Motor neuron (in vitro differentiated cells): ENCODE results near the gene TTLL3. TPM values are rescaled to one million over a fixed set of nuclear protein-coding genes. Genes with fewer than 3 reads are reported as not detected.

Experiments used
- ATAC-seq, 8 experiments: fragments of 200-7000 bp; cut with Tn5 transposase; replicated peaks in 6 of 8; 2 replicates each; pipeline ENCODE4 v1.8.0; 2021; ENCODE audit warnings: mild to moderate bottlenecking in 8 of 8, moderate library complexity in 8 of 8
- H3K27ac ChIP-seq, 2 donors: fragments of 250-450 bp; sonication (Bioruptor Pico); 2 replicates each; pipeline ENCODE4 v1.9.0; 2021; ENCODE audit warnings: antibody characterized with exemption in 2 of 2, mild to moderate bottlenecking in 2 of 2, moderate library complexity in 1 of 2
- H3K4me1 ChIP-seq, 2 donors: fragments of 250-450 bp; sonication (Bioruptor Pico); replicated peaks in 1 of 2; 2 replicates each; pipeline ENCODE4 v1.6.1; 2021; ENCODE audit warnings: antibody characterized with exemption in 2 of 2, mild to moderate bottlenecking in 2 of 2, moderate library complexity in 1 of 2
- H3K4me3 ChIP-seq, 5 donors: fragments of 250-450 bp; sonication (Bioruptor Pico); 2 replicates each; pipeline ENCODE4 v1.9.0; 2021; ENCODE audit warnings: antibody characterized with exemption in 5 of 5, mild to moderate bottlenecking in 5 of 5, moderate library complexity in 4 of 5
- WGBS, 10 experiments: fragments of 450-650 bp; shearing (Covaris generic); methylation state at CpG; one replicate each; pipeline ENCODE4 v1.0.0; 2022; 5-methylcytosine and 5-hydroxymethylcytosine counted together
- in situ Hi-C, 9 experiments: fragments of 400-800 bp; cut with MboI; loops; one replicate each; pipeline ENCODE4 v1.15.0; 2021; ENCODE audit warnings: low sequenced_read_pairs in 9 of 9, low pct_unique_long_range_greater_than_20kb in 2 of 9; ENCODE audit not compliant: unreplicated experiment in 9 of 9
- total RNA-seq, 8 experiments: library from RNA; unstranded; fragments of 300-600 nt; gene quantifications; 2 replicates each; pipeline versions ENCODE4 v1.2.3 to v1.2.4, GENCODE V29; 2022

Gene TTLL3
- total RNA-seq, 8 experiments from 2014 or later, result 8.4 to 41.3 (median 14.0) TPM

DNA sequence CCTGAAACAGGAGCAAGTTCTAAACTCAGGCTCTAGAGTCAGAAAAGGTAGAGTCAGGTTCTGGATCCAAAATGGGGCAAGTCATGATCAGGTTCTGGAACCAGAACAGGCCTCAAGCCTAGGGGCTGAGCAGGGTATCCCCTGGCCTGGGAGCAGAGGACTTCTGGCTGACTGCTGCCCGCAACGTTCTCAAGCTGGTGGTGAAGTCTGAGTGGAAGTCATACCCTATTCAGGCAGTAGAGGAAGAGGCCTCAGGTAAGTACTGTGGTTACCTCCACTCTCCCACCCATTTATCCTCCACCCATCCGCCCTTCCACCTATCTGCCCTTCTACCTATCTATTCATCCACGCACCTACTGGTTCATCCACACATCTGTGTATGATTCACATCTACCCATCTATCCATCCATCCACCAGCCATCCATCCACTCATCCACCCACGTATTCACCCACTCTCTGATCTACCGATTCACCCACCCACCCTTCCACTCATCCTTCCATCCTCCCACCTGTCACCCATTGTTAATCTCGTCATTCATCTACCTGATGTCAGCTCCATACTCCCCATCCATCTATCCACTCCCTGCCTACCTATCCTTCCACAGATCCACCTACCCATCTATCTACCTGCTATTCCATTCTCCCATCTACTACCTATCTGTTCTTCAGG, 8.7 kb downstream of the TTLL3 start:
- in situ Hi-C loops, result no loop called here
- H3K4me3 ChIP-seq, result no peak overlapping the region
- no peak overlapping the region for H3K27ac ChIP-seq
- H3K4me1 ChIP-seq, result no peaks in the 10 kb centered on the region
- no peak for ATAC-seq
- 86 to 100% (median 98%) methylated on average over 1 to 6 of the region's 7 CpGs; no CpG with 5 or more reads in 4 of the 10 experiments for WGBS, 10 experiments

GRCh38 chr3:9820543-9820942, 10.5 kb downstream of the TTLL3 start:
- in situ Hi-C loops, result no loop called here
- H3K4me3 ChIP-seq, result no peak overlapping the region
- ATAC-seq, result peak in 1 of 8 experiments; percentile 6
- 91 to 95% (median 95%) methylated on average over 4 to 6 of the region's 12 CpGs; no CpG with 5 or more reads in 7 of the 10 experiments for WGBS, 10 experiments
- H3K27ac ChIP-seq, result no peak overlapping the region
- H3K4me1 ChIP-seq, result no peaks in the 10 kb centered on the region

- WGBS, 10 experiments, result 40 to 80% (median 58%) methylated on average over 1 to 2 of the region's 2 CpGs; no CpG with 5 or more reads in 4 of the 10 experiments
Measured at GRCh38 chr3:9820946-9821345, 10.9 kb downstream of the TTLL3 start.

GRCh38 chr3:9825451-9826040, 15.5 kb downstream of the TTLL3 start:
- 60 to 100% (median 78%) methylated on average over 1 to 5 of the region's 14 CpGs; no CpG with 5 or more reads in 5 of the 10 experiments for WGBS, 10 experiments
- H3K4me3 ChIP-seq, result no peak overlapping the region

More at GRCh38 chr3:9820946-9821345, 10.9 kb downstream of the TTLL3 start:
- H3K4me3 ChIP-seq, result no peak overlapping the region
- in situ Hi-C loops, result no loop called here
- H3K4me1 ChIP-seq, result no peaks in the 10 kb centered on the region
- no peak overlapping the region for H3K27ac ChIP-seq
- ATAC-seq, result peak in 4 of 8 experiments; percentile 23 to 75 (median 44)

GRCh38 chr3:9826815-9827573, 16.9 kb downstream of the TTLL3 start:
- peak in 3 of 8 experiments; percentile 69 to 83 (median 79) for ATAC-seq
- H3K27ac ChIP-seq, result no peak overlapping the region
- in situ Hi-C loops, result no loop called here
- 40 to 100% (median 80%) methylated on average over 1 to 8 of the region's 20 CpGs; no CpG with 5 or more reads in 4 of the 10 experiments for WGBS, 10 experiments
- H3K4me1 ChIP-seq, result no peaks in the 10 kb centered on the region
- H3K4me3 ChIP-seq, result no peak overlapping the region

More at GRCh38 chr3:9825451-9826040, 15.5 kb downstream of the TTLL3 start:
- ATAC-seq, result no peak
- no peak overlapping the region for H3K27ac ChIP-seq
- no peaks in the 10 kb centered on the region for H3K4me1 ChIP-seq
- in situ Hi-C loops, result no loop called here

- in situ Hi-C loops, result no loop called here
- H3K4me1 ChIP-seq, result no peaks in the 10 kb centered on the region
- no peak for ATAC-seq
- H3K27ac ChIP-seq, result no peak overlapping the region
- no peak overlapping the region for H3K4me3 ChIP-seq
- 80 to 100% (median 86%) methylated on average over 2 to 7 of the region's 17 CpGs; no CpG with 5 or more reads in 6 of the 10 experiments for WGBS, 10 experiments
Measured at GRCh38 chr3:9828801-9829755, 19.0 kb downstream of the TTLL3 start.

DNA sequence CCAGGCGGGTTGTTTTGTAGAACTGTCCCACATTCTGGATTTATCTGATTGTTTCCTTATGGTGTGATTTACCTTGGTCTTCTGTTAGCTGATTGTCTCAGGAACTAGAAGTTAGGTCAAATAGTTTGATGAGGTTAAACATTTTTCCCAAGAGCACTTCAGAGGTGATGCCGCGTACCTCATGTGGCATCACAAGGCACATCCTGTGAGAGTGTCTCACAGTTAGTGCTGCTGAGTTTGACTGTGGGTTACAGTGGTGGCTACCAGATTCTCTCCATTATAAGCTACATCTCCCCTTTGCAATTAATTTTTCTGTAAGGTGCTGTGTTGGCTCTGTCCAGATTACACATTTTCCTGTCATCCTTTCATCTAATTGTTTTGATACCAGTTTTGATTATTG, 21.2 kb downstream of the TTLL3 start:
- H3K27ac ChIP-seq, result no peak overlapping the region
- H3K4me1 ChIP-seq, result no peaks in the 10 kb centered on the region
- H3K4me3 ChIP-seq, result no peak overlapping the region
- WGBS, 10 experiments, result 86 to 100% (median 100%) methylated on average over 1 to 3 of the region's 3 CpGs; no CpG with 5 or more reads in 3 of the 10 experiments
- in situ Hi-C loops, result no loop called here
- no peak for ATAC-seq

DNA sequence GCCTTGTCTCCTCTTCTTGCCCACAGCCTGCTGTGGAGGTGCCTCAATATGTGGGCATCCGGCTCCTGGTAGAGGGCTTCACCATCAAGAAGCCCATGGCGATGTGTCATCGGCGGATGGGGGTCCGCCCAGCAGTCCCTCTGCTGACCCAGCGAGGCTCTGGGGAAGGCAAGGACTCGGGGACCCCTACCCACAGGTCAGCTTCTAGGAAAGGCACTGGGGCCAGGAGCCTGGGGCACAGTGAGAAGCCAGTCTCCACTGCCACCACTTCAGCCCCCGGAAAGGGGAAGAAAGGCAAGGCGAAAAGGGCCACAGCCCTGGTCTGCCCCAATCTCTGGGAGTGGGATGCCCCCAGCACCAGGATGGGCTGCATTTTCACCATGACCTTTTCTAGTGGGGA, 23.0 kb downstream of the TTLL3 start:
- in situ Hi-C loops, result no loop called here

DNA sequence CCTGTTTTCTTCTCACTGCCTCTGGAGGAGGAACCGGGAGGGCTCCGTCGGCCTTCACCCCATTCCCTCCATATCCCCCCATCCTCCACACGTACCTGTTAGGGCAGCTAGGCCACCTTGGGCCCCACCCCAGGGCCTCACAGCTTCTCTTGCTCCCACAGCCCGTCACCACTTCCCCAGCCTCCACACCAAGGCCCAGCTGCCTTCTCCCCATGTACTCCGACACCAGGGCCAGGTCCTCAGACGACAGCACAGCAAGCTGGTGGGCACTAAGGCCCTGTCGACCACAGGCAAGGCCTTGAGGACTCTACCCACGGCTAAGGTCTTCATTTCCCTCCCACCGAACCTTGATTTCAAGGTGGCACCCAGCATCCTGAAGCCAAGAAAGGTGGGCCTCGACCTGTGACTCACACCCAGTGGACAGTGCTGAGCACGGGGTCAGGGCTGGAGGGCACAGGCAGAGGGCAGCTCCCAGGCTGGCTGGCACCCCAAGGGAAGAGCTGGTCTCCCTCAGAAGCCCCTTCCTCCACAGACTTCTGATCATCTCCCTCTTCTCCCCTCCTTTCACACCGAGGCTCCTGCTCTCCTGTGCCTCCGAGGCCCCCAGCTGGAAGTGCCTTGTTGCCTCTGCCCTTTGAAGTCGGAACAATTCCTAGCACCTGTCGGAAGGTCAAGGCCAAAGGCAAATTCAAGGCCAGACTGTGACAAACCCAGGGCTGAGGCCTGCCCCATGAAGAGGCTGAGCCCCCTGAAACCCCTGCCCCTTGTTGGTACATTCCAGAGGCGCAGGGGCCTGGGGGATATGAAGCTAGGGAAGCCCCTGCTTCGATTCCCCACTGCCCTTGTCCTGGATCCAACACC, 24.7 kb downstream of the TTLL3 start:
- in situ Hi-C loops, result no loop called here
- Histone ChIP-seq H3K4me3 (no peak overlapping the region), H3K27ac (no peak overlapping the region), H3K4me1 (no peaks in the 10 kb centered on the region)
- peak in 2 of 8 experiments; percentile 10 to 22 for ATAC-seq
- WGBS, 10 experiments, result 84 to 100% (median 100%) methylated on average over 1 to 10 of the region's 18 CpGs; no CpG with 5 or more reads in 5 of the 10 experiments

More for the DNA sequence above, 23.0 kb downstream of the TTLL3 start:
- H3K4me3 ChIP-seq, result no peak overlapping the region
- 80 to 100% (median 95%) methylated on average over 1 to 2 of the region's 9 CpGs; no CpG with 5 or more reads in 6 of the 10 experiments for WGBS, 10 experiments
- ATAC-seq, result no peak
- H3K27ac ChIP-seq, result no peak overlapping the region
- no peaks in the 10 kb centered on the region for H3K4me1 ChIP-seq

DNA sequence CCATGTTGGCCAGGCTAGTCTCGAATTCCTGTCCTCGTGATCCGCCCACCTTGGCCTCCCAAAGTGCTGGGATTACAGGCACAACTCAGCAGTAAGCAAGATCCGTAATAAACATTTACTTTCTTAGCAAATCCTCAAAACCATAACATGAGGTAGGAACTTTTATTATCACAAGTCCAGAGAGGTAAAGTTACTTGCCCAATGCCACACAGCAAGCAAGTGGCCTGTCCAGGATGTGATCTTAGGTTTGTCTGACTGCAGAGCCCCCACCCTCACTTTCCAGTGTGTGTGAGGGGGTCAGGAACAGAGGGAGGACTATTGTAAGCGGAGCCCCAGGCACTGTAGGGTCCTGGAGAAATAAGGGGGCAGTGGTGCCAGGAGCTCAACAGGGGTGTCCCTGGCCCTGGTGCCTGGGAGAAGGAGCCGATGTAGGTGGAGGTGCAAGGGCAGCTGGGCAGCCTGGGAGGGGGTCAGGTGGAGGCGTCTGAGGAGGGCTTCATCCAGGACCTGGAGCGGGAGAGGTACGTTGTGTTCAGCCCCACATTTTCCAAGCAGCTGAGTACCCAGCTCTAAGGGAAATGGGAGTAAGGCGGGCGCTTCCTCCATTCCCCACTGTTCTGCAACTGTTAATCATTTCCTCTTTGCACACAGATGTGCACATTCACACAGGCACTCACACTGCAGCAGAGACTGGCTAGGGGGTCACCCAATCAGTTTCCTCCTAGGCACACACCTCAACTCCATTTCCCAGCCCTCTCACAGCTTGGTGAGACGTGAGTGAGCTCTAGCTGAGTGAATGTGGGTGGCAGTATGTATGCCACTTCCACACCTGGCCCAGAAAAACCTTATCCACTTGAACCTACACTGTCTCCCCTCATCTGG, 27.9 kb downstream of the TTLL3 start:
- ATAC-seq, result no peak
- WGBS, 10 experiments, result 40 to 100% (median 100%) methylated on average over 1 to 10 of the region's 12 CpGs; no CpG with 5 or more reads in 3 of the 10 experiments
- Histone ChIP-seq H3K4me3 (no peak overlapping the region), H3K4me1 (peaks cover 0 to 3% of the 10 kb centered on the region in 2 donors), H3K27ac (no peak overlapping the region)
- in situ Hi-C loops, result no loop called here

DNA sequence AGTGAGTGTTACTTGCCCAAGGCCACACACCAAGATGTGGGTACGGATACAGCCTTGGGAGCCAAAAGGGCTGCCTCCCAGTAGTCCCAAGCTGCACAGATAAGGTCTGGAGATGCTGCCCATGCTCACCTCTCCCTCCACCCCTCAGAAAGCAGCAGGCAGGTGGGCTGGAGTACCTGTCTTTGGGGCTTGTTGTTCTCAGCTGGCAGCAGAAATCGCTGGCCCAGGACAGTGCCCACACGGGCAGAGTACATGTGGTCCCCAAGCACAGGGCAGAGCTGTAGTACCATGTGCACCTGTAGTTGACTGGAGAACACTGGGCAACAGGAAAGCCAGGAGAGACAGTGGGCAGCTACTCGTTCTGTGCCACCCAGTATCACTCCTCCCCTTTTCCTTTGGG, 28.8 kb downstream of the TTLL3 start:
- Histone ChIP-seq H3K4me1 (peaks cover 0 to 4% of the 10 kb centered on the region in 2 donors), H3K27ac (no peak overlapping the region), H3K4me3 (no peak overlapping the region)
- in situ Hi-C loops, result no loop called here
- ATAC-seq, result no peak
- 52 to 100% (median 83%) methylated on average over 1 to 3 of the region's 4 CpGs; no CpG with 5 or more reads in 5 of the 10 experiments for WGBS, 10 experiments
